GM19099 (cell line): ENCODE results near the gene ADAM12.

ENCODE experiments used
- POLR2A ChIP-seq: IDR thresholded peaks from 3 replicates; pipeline ENCODE4 v1.6.1; 2011; ENCODE audit warnings: low read depth; ENCODE audit not compliant: insufficient read length; ENCODE audit errors: extremely low read depth

ADAM12 gene

GRCh38 chr10:126212738-126213137, 175.5 kb downstream of the ADAM12 start:
- no peak for TF ChIP-seq POLR2A

GRCh38 chr10:126210051-126210651, 178.1 kb downstream of the ADAM12 start:
- no peak for TF ChIP-seq POLR2A

GRCh38 chr10:126209451-126209850, 178.8 kb downstream of the ADAM12 start:
- no peak for TF ChIP-seq POLR2A

DNA sequence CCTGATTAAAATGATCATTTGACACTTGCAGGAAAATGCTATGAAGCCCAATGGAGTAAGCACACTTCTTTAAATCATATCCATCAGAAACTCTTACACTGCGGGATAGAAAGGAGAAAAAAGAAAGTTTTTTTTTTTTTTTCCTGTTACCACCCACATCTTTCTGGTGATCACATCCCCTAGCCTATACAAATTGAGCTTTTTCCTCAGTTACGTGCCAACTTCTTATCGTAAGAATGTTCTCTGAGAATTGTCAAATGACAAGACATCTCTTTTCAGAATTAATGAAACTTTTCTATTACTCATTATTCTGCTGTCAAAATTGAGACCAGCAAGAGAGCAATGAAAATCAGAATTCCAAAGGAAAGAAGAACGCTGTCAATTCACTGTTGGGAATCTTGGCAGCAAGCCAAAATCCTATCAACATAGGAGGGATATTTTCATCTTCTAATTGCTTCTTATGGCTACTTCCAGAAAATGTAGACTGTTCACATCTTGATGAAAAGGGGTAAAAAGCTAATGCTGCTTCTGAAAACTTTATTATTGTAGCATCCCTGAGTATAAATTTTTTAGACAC, 179.5 kb downstream of the ADAM12 start:
- TF ChIP-seq POLR2A: no peak

DNA sequence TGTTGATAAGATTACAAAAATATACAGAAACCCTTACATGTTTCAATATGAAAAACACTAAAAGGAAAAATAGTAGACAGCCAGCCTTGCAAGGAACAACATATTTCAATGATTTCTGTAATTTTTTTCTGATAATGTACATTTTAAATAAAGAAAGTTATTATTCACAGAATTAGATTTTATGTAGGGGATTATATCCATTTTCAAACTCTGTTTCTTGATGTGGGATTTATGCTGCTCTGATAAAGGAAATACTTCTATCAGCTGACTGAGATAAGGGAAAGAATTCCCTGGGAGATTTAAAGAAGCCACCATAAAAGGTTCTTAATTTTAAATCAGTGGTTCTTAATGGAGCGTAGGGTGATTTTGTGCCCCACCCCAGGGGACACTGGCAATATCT, 180.4 kb downstream of the ADAM12 start:
- TF ChIP-seq POLR2A: no peak

GRCh38 chr10:126207313-126207771, 180.9 kb downstream of the ADAM12 start:
- TF ChIP-seq POLR2A: no peak

- no peak for TF ChIP-seq POLR2A
Measured at GRCh38 chr10:126205486-126206205, 182.6 kb downstream of the ADAM12 start.

- TF ChIP-seq POLR2A: no peak
Measured at GRCh38 chr10:126204320-126204719, 184.0 kb downstream of the ADAM12 start.

GRCh38 chr10:126203746-126204145, 184.5 kb downstream of the ADAM12 start:
- no peak for TF ChIP-seq POLR2A

DNA sequence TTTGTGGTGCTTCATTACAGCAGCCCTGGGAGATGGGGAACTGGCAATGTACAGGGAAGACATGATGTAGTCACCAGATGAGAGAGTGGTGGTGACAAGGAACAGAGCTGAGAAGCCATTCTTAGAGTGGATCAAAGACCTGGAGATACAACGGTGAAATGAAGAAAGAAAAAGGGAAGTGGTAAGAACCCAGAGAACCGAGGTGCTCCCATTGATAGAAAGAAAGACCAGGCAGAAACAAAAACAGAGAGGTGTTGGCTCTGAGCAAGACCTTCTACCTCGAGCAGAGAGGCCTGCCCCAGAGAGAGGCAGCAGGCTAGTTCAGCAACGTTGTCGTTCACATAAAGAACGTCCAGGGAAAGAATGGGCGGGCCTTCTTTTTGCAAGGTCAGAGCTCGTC, 186.7 kb downstream of the ADAM12 start:
- no peak for TF ChIP-seq POLR2A

DNA sequence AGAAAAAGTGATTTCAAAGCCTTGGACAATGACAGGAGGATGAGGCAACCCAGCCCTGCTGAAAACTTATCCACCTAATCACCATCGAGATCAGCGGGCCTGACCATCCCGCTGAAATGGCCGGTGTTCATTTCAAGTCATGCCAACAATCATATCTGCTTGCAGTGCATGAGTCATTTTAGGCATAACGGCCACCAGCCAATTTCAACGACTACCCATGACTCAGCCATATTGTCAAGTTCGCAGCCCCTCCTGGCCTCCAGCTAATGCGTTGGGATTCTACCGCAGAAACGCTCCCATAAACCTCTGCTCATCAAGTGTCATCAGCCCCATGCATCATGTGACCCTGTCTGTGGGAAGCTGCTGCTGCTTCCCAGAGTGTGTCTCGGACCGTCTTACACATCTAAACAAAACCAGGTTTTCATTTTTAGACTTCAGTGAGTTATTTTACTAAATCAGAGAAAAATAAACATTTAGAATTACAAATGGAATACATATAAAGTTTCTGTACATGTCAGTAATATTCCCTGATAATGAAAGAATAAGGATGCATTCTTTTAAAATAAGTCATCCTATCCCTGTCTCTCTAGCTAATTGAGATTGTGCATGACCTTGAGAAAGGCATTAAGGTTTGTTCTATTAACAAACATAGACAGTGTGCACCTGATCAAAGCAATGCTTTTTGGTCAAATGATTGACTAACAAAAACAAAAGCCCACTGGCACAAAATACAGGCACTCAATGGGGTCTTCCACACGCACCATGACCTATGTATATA, 188.9 kb downstream of the ADAM12 start:
- no peak for TF ChIP-seq POLR2A

- TF ChIP-seq POLR2A: no peak
Measured at GRCh38 chr10:126198681-126199080, 189.6 kb downstream of the ADAM12 start.

- TF ChIP-seq POLR2A: no peak
Measured at GRCh38 chr10:126197036-126197543, 191.2 kb downstream of the ADAM12 start.

DNA sequence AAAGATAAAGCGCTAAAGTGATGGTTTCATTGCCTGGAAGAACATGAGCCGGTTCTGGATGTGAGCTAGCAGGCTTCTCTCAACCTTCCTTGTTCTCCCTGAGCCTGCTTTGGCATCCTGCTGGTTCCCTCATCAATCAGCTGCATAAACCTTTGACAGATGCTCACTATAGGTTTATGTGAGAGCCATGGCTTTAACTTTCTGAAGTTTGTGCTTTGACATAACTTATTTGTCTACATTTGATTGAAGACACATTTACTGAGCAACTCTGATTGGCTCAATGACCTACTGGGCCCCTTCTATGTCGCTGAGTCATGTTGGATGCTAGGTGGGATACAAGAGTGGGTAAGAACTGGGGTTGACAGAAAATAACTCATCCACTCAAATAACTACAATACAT, 192.0 kb downstream of the ADAM12 start:
- no peak for TF ChIP-seq POLR2A

- TF ChIP-seq POLR2A: no peak
Measured at GRCh38 chr10:126191192-126191591, 197.1 kb downstream of the ADAM12 start.

GRCh38 chr10:126188679-126189200, 199.5 kb downstream of the ADAM12 start:
- no peak for TF ChIP-seq POLR2A

GRCh38 chr10:126187399-126187798, 200.9 kb downstream of the ADAM12 start:
- no peak for TF ChIP-seq POLR2A
